ENCODE results near the gene MZF1. TPM values are rescaled to one million over a fixed set of nuclear protein-coding genes. Genes with fewer than 3 reads are reported as not detected.
"Not testable (repeated sequence)": the region's sequence is repeated elsewhere in the genome, so short reads cannot be mapped to it uniquely, and the experiment has no call there.

Gene MZF1
- total RNA-seq, 1 donor from 2014 or later, result 21.6 TPM

GRCh38 chr19:58539169-58539559, 34.0 kb downstream of the MZF1 start:
- not testable (repeated sequence) for DNase-seq

- DNase-seq, result peak; percentile 82
Observed at GRCh38 chr19:58538257-58539168, 34.6 kb downstream of the MZF1 start.

GRCh38 chr19:58536852-58537798, 36.0 kb downstream of the MZF1 start:
- DNase-seq, result no peak

GRCh38 chr19:58535857-58536256, 37.3 kb downstream of the MZF1 start:
- no peak for DNase-seq

- DNase-seq, result no peak
Observed at GRCh38 chr19:58531034-58531840, 41.9 kb downstream of the MZF1 start.

GRCh38 chr19:58529405-58529804, 43.7 kb downstream of the MZF1 start:
- DNase-seq, result no peak

- DNase-seq, result no peak
Observed at GRCh38 chr19:58522709-58523108, 50.4 kb downstream of the MZF1 start.

- DNase-seq, result no peak
Observed at GRCh38 chr19:58521651-58522050, 51.5 kb downstream of the MZF1 start.

GRCh38 chr19:58520257-58520599, 52.9 kb downstream of the MZF1 start:
- DNase-seq, result no peak

GRCh38 chr19:58519355-58520256, 53.5 kb downstream of the MZF1 start, which contains the start of gene ZBTB45:
ZBTB45 (minus strand) TSS chr19:58519810; CDS start chr19:58517673, 2,137 bp downstream.
- peak; percentile 97 for DNase-seq

GRCh38 chr19:58519087-58519354, 54.1 kb downstream of the MZF1 start:
- peak; percentile 87 for DNase-seq

GRCh38 chr19:58518256-58519086, 54.7 kb downstream of the MZF1 start:
- no peak for DNase-seq

GRCh38 chr19:58516964-58517833, 55.9 kb downstream of the MZF1 start:
- DNase-seq, result no peak

- no peak for DNase-seq
Observed at GRCh38 chr19:58516246-58516836, 56.8 kb downstream of the MZF1 start.

- DNase-seq, result no peak
Observed at GRCh38 chr19:58515259-58515658, 57.9 kb downstream of the MZF1 start.

GRCh38 chr19:58514564-58515022, 58.5 kb downstream of the MZF1 start:
- DNase-seq, result no peak

- DNase-seq, result peak; percentile 95
Observed at GRCh38 chr19:58513694-58514563, 59.2 kb downstream of the MZF1 start.

All from tongue (tissue), 2 donors.